Activated naive CD8-positive, alpha-beta T cell (primary cell): ENCODE measurements around the gene RBMX.

Experiments
- H3K27ac Mint-ChIP-seq: one replicate; pipeline ENCODE4 v1.8.0; 2021; ENCODE audit warnings: mixed read lengths
- H3K27me3 Mint-ChIP-seq: one replicate; pipeline ENCODE4 v1.8.0; 2021; ENCODE audit warnings: mixed read lengths
- H3K36me3 Mint-ChIP-seq: one replicate; pipeline ENCODE4 v1.8.0; 2021; ENCODE audit warnings: mixed read lengths
- H3K4me1 Mint-ChIP-seq: one replicate; pipeline ENCODE4 v1.8.0; 2021; ENCODE audit warnings: low read depth, mixed read lengths
- H3K4me3 Mint-ChIP-seq: one replicate; pipeline ENCODE4 v1.8.0; 2021; ENCODE audit warnings: mild to moderate bottlenecking, mixed read lengths
- H3K9me3 Mint-ChIP-seq: one replicate; pipeline ENCODE4 v1.8.0; 2021; ENCODE audit warnings: low read depth, mixed read lengths

RBMX gene

DNA sequence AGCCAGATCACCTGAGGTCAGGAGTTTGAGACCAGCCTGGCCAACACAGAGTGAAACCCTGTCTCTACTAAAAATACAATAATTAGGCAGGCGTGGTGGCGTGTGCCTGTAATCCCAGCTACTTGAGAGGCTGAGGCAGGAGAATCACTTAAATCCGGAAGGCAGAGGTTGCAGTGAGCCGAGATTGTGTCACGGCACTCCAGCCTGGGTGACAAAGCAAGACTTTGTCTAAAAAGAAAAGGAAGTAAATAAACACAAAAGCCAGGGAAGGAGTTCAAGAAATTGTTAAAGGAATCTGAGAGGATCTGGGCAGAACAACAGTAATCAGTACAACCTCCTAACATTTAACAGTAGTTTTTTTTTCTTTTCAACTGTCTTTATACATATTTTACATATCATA, 51.1 kb downstream of the RBMX start:
- Mint-ChIP-seq H3K9me3 (no peaks in the 10 kb centered on the region), H3K36me3 (peaks cover 2% of the 10 kb centered on the region), H3K4me3 (no peak overlapping the region), H3K27me3 (no peaks in the 10 kb centered on the region), H3K4me1 (no peaks in the 10 kb centered on the region), H3K27ac (no peak overlapping the region)

DNA sequence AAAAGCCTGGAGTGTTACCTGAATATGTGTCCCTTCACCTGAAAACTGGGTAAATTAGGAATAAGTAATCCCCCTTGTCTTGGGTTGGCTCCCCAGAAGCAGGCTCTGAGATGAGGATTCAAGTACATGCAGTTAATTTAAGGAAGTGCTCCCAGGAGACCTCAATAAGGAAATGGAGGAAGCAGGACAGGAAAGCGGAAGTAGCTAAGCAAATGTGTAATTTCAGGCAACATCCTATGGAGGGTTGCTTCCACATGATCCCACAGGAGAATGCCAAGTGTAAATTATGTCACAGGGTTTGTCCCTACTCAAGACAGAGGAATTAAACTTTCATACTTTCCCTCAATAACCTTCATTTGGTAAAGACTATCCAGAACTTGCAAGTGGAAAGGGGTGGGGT, 51.7 kb downstream of the RBMX start:
- Mint-ChIP-seq H3K27ac (no peak overlapping the region), H3K27me3 (no peaks in the 10 kb centered on the region), H3K36me3 (peaks cover 2% of the 10 kb centered on the region), H3K9me3 (no peaks in the 10 kb centered on the region), H3K4me1 (no peaks in the 10 kb centered on the region), H3K4me3 (no peak overlapping the region)

DNA sequence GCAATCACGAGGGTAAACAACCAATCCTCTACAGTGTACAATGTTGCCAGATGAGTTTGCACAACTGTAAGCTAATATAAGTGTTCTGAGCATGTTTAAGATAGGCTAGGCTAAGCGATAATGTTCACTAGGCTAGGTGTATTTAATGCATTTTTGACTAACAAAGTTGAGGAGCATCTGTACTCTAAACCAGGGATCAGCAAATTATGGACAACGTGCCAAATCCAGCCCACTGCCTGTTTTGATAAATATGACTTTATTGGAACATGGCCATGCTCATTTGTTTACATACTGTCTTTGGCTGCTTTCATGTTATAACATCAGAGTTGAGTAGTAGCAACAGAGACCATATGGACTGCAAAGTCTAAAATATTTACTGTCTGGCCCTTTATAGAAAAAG, 53.5 kb downstream of the RBMX start:
- Mint-ChIP-seq H3K27ac (no peak overlapping the region), H3K27me3 (no peaks in the 10 kb centered on the region), H3K4me1 (no peaks in the 10 kb centered on the region), H3K36me3 (no peaks in the 10 kb centered on the region), H3K4me3 (no peak overlapping the region), H3K9me3 (no peaks in the 10 kb centered on the region)

DNA sequence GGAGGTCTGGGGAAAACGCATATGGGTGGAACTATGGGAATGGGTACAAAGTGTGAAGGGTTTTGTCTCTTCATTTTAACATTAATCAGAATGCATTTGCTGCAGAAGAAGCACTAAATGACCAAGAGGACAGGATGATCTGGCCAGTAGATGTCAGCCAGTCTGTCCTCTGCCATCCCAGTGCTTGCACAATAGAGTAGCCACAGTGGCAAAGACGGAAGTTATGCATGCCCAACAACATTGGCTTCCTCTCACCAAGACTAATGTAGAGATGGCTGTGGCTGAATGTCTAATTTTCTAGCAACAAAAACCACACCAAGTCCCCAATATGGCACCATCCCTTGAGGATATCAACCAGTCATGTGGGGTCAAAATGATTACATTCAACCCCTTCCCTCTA, 54.8 kb downstream of the RBMX start:
- H3K9me3 Mint-ChIP-seq, result no peaks in the 10 kb centered on the region
- H3K27me3 Mint-ChIP-seq, result no peaks in the 10 kb centered on the region
- no peak overlapping the region for H3K27ac Mint-ChIP-seq
- no peaks in the 10 kb centered on the region for H3K4me1 Mint-ChIP-seq
- H3K4me3 Mint-ChIP-seq, result no peak overlapping the region
- H3K36me3 Mint-ChIP-seq, result peaks cover 5% of the 10 kb centered on the region
